HG02588 (cell line): ENCODE data around the gene CFAP126.
"Not testable (repeated sequence)": the region's sequence is repeated elsewhere in the genome, so short reads cannot be mapped to it uniquely, and the experiment has no call there.

ENCODE experiments used
- ATAC-seq: cut with Tn5 transposase; IDR thresholded peaks from one replicate; pipeline ENCODE4 v1.9.1; 2021; ENCODE audit warnings: mild to moderate bottlenecking, moderate library complexity; ENCODE audit not compliant: unreplicated experiment

CFAP126 gene, protein sequence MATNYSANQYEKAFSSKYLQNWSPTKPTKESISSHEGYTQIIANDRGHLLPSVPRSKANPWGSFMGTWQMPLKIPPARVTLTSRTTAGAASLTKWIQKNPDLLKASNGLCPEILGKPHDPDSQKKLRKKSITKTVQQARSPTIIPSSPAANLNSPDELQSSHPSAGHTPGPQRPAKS

DNA sequence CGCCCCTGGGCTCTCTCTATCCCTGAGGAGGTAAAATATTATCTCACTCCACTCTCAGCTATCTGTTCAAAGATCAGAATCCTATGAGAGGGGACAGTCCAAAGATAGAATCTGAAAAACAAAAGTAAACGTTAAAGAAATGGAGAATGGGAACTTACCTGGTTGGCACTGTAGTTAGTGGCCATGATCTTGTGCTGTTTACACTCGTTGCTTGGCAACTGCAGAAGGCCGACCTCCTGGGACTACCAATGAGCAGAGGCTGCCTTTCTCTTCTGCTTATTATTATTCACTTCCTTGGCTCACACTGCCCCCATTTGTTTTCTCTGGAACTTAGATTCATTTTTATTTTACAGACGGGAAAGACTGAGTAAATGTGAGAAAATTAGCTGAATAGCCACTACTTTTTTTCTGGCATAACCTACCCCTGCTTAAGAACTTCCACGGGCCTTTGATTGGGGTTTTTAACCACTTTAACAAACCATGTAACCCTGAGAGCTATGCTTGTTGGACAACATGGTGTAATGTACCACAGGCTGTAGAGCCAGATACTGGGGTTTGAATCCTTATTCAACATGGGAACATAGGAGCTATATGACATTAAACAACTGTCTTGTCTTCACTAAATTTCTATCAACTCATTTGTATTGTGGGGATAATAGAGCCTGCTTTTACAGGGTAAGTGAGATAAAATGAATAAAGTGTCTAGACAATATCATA lies at the start of gene CFAP126:
Gene CFAP126 (minus strand): TSS at position 193 of the 717 bp plus-strand sequence. CDS start 8 bp downstream, at position 185.
- ATAC-seq, result peak; percentile 91

DNA sequence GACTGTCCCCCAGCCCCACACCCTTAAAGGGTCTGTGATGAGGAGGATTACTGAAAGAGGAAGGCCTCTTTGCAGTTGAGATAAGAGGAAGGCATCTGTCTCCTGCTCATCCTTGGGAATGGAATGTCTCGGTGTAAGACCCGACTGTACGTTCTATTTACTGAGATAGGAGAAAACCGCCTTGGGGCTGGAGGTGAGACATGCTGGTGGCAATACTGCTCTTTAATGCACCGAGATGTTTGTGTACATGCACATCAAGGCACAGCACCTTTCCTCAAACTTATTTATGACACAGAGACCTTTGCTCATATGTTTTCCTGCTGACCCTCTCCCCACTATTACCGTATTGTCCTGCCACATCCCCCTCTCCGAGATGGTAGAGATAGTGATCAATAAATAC lies 45.4 kb upstream of the CFAP126 start:
- ATAC-seq, result not testable (repeated sequence)

DNA sequence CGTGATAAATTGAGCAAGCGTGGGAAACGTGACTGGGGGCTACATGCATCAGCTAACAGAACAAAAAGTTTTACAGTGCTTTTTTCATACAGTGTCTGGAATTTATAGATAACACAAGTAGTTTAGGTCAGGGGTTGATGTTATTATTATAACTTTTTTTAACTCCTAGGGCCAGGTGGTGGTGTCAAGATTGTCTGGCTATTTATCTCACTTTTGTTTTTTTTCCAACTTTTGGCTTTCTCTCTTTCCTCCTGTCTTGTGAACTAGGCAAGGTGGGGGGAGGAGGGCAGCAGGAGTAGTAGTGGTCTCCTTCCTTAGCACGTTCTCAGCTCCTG lies 42.9 kb upstream of the CFAP126 start:
- ATAC-seq, result not testable (repeated sequence)

DNA sequence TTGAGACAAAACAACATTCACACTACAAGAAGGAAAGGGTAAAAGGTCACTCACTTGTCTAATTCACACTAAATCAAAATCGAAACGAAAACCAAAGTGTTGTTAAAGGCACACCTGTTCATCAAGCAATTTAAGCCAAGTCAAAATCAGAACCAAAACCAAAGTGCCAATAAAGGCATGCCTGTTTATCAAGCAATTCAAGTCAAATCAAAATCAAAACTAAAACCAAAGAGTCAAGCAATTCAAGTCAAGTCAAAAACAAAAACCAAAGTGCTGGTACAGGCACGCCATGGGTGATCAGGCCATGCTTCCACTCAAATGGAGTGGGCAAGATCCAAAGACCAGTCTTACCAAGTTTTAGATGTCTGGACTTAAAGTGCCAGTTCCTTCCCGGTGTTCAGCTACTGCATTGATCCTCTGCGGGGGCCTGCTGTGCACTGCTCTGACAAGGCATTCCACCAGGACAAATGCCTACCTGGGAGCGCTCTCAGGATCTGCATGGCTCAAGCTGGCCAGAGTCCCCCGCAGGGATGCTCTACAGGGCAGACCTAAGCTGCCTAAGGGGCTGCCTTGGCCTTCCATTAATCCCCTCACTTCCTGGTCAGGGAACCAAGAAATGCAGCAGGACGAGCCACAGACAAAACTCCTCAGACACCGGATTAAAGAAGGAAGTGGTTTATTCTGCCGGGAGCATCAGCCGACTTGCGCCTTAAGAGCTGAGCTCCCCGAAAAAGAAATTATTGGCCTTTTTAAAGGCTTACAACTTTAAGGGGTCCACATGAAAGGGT lies 42.4 kb upstream of the CFAP126 start:
- not testable (repeated sequence) for ATAC-seq

DNA sequence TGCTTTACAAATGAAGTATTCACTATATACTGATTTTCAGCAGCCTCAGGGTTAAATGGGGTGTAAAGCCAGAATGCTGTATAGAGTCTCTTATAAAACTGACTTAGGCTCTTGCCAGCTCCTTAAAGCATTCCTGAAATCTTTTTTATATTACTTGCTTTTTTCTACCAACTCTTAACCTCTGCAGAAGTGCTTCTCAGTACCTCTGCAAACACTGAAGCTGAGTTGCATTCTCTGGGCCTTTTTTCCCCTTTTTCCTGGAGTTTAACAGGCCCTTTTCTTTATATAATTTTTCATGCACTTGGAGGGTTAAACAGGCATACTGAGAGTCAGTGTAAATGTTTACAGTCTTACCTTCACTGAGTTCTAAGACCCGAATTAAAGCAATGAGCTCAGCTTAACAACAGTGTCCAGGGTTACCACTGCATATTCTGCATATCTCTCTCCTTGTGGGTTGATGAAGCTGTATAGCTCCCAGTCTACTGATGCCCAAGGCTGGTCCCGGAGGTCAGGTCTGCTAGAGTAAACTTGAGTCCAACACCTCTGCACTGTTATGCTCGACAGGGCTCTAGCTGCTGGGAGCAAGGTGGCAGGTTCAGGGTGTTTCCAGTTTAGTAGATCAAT lies 40.9 kb upstream of the CFAP126 start:
- no peak for ATAC-seq

DNA sequence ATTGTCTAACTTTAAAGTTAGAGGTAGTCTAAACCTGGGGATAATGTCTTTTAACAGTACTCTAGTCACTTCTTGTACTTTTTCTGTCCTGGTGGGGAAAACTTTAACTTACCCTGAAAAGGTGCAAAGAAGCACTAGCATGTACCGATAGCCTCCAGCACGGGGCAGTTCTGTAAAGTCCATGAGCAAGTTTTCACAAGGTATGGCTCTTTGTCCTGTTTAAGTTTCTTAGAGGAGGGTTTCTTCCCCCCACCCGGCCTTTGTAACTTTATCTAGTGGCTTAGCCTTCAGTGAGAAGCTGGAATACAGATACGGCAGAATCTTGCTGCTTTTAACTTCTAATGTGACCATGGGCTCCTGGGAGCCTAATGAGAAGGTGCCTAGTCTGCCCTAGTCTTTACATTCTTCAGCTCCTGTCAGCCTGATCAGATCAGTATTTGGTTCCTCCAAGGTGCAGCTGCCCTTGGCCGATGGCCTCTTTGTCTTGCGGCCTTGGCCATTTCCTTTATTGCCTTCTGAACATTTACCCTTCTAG lies 39.8 kb upstream of the CFAP126 start:
- no peak for ATAC-seq

DNA sequence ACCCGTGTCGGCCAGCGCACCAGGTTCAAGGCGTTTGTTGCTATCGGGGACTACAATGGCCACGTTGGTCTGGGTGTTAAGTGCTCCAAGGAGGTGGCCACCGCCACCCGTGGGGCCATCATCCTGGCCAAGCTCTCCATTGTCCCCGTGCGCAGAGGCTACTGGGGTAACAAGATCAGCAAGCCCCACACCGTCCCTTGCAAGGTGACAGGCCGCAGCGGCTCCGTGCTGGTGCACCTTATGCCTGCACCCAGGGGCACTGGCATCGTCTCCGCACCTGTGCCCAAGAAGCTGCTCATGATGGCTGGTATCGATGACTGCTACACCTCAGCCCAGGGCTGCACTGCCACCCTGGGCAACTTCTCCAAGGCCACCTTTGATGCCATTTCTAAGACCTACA lies 38.9 kb upstream of the CFAP126 start:
- not testable (repeated sequence) for ATAC-seq

DNA sequence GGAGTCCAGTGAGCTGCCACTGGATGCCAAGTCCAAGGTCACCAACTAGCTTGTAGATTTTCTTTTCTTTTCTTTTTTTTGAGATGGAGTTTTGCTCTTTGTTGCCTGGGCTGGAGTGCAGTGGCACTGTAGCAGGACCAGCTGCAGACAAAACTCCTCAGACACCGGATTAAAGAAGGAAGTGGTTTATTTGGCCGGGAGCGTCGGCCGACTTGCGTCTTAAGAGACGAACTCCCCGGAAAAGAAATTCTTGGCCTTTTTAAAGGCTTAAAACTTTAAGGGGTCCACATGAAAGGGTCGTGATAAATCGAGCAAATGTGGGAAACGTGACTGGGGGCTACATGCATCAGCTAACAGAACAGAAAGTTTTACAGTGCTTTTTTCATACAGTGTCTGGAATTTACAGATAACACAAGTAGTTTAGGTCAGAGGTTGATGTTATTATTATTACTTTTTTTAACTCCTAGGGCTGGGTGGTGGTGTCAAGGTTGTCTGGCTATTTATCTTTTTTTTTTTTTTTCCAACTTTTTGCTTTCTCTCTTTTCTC lies 36.4 kb upstream of the CFAP126 start:
- ATAC-seq, result no peak

DNA sequence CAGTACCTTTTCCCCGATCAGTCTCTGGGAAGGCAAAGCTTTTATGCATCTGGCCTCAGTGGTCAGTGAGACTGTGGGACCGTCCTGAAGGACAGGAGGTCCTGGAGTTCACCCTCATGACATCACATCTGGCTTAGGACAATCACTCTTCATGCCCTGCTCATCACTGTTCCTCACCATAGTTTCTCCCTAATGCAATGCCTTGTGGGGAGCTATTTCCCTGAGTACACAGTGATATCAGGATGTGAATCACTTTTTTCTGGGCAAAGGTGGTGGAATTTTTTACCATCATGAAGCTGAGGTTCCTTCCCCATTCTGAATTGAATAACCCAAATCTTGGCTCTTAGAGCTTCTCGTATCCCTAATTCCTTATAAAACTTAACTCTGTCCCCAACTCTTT lies 34.8 kb upstream of the CFAP126 start:
- ATAC-seq, result no peak

DNA sequence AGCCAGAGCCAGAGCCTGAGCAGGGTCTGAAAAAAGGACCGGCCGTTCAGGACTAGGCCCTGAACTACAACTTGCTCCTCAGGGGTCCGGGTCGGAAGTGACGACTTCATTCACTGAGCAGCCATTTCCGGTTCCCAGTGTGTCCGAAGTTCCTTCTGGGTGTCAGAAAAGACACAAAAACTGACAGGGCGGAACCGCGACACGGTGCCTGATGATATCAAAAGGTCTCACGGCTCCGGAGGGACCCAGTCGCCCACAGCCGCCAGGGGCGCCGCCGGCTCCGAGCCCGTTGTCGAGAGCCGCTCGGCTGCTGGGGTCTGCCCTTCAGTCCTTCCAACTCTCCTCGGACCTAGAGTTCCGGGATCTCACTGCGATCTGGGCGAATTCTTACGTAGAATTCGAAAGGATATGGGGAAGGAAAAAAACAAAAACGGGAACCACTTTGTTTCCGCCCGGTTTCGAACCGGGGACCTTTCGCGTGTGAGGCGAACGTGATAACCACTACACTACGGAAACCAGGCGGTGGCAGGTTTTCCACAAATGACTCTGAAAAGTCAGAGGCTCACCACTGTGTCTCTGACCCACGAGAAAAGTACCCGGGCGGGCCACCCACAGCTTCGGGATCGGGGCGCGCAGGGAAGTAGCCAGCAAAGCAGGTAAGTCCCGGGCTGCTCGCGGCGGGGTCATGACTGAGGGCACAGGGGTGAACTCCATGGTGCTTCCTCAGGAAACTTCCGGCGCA lies 31.8 kb upstream of the CFAP126 start:
- ATAC-seq, result peak; percentile 77

DNA sequence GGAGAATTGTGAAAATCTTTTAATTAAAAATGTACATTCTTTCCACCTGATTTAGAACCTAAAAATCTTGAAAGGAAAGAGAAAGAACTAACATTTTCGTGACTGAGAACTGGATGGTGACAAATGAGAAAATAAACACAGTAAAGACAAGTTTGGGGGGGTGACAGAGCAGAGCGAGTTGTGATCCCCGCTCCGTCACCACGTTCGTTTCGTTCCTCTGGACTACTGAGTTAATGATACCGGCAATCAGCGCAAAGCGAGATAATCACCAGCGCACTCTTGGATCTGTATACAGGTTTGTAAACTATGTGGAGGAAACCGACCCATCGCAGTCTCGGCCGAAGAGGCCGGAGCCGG lies 31.2 kb upstream of the CFAP126 start:
- peak; percentile 5 for ATAC-seq

DNA sequence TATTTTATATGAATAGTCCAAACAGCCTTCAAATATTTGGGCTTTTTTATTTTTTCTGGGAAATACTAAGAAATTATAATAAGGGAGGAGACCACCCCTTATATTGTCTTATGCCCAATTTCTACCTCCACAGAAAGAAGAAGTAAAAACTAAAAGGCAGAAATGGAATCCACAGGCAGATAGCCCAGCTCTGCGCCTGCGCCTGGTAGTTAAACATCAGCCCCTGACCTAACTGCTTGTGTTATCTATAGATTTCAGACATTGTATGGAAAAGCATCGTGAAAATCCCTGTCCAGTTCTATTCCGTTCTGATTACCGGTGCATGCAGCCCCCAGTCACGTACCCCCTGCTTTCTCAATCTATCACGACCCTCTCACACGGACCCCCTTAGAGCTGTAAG lies 29.4 kb upstream of the CFAP126 start:
- not testable (repeated sequence) for ATAC-seq

DNA sequence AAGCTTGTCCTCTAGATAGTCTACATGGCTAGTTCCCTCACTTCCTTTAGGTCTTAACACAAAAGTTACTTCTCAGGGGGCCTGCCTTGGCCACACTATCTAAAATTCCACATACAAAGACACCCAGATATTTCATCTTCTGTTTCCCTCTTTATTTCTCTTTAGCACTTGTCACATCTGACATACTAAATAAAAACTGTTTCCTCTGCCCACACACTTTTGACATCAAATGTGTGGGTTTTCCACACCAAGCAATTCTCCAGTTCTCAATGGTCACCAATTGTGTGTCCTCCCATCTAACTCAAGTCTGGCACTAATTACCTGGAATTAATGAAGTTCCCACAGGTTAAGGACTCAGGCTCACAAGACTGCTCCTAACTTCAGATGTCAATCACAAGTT lies 25.5 kb upstream of the CFAP126 start:
- no peak for ATAC-seq

DNA sequence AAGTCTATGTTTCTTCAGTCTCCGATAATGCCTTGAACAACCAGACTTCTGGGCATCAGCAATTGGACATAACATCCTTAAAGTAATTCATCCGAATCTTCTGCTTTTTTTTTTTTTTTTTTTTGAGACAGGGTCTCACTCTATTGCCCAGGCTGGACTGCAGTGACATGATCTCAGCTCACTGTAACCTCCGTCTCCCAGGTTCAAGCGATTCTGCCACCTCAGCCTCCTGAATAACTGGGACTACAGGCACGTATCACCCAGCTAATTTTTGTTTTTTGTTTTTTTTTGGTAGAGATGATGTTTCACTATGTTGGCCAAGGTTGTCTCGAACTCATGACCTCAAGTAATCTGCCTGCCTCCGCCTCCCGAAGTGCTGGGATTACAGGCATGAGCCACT lies 23.9 kb upstream of the CFAP126 start:
- ATAC-seq, result no peak

DNA sequence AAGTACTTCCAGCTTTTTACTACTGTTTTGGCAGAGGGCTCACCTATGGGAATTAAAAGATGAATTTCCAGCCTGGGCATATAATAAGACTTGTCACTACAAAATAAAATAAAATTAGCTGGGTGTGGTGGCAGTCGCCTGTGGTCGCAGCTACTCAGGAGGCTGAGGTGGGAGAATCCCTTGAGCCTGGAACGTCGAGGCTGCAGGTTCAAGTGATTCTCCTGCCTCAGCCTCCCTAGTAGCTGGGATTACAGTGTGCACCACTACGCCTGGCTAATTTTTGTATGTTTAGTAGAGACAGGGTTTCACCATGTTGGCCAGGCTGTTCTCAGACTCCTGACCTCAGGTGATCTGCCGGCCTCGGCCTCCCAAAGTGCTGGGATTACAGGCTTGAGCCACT lies 23.5 kb upstream of the CFAP126 start:
- ATAC-seq, result not testable (repeated sequence)

DNA sequence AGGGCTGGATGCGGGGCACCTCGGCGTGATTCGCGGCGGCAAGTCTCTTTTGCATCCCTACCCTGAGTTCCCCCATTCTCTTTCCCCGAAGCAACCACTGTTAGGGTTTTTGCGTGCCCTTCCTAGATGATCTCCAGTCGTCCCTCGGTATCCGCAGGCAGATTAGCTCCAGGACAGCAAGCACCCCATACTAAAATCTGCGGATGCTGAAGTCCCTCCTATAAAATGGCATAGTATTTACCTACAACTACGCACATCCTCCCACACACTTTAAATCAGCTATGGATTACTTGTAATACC lies 22.8 kb upstream of the CFAP126 start:
- ATAC-seq, result no peak

DNA sequence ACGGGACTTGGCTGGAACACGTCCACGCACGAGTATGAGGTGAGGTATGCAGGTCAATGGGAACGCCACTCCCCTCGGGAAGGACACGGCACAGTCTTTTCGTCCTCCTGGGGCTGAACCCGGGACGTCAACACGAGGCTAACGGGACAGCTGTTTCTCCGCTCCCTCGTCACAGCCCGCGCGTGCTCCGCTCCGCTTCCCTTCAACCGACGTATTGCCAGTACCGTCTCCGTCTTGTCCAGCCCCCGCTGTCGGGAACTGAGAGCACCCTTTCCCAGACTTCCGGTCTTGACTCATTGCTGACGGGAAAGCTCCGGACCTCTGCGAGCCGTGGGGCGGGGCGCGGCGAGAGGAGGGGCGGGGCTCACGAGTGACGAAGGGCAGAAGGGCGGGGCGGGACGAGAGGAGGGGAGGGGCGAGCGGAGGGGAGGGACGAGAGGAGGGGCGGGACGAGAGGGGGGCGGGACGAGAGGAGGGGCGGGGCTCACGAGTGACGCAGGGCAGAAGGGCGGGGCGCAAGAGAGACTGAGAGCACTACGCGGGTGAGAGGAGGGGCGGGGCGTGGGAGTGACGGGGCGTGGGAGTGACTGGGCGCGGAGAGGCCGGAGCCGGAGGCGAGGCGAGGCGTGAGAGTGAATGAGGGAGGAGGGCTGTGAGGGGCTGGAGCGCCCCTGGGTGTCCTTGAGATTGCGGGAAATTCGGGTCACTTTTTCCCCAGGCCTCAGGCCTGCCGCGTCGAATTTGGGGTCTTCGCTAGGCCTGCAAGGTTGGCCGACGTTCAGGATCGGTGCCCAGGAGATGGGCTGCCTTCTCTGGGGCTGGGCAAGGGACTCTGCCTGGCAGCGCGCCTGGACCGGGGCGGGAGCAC lies 22.2 kb upstream of the CFAP126 start:
- peak; percentile 78 for ATAC-seq

DNA sequence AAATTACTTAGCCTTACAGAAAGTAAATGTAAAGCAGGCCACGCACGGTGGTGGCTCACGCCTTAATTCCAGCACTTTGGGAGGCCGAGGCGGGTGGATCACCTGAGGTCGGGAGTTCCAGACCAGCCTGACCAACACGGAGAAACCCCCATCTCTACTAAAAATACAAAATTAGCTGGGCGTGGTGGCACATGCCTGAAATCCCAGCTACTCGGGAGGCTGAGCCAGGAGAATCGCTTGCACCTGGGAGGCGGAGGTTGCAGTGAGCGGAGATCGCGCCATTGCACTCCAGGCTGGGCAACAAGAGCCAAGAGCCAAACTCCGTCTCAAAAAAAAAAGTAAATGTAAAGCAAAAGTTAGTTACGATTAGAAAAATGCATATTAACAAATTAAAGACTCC lies 21.5 kb upstream of the CFAP126 start:
- ATAC-seq, result not testable (repeated sequence)

DNA sequence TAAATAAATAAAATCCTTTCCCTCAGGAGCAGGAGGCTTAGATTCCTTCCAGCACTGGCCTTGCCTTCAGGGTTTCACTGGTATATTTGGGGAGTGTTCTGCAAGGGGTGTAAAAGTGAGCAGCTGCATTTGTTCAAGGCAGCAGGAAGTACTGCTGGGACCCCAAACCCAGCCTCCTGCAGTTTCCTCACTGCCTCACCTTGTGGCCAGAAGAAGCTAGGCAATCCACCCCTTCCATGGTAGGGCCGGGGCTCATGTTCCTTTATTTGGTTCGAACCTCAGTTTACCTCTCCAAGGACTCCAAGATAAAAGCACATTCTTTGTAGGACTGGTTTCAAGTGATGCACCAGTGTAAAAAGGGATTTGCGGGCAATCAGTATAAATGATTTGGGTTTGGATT lies 21.0 kb upstream of the CFAP126 start:
- no peak for ATAC-seq
